Measurements from ENCODE around the gene MCM3AP.

DNA sequence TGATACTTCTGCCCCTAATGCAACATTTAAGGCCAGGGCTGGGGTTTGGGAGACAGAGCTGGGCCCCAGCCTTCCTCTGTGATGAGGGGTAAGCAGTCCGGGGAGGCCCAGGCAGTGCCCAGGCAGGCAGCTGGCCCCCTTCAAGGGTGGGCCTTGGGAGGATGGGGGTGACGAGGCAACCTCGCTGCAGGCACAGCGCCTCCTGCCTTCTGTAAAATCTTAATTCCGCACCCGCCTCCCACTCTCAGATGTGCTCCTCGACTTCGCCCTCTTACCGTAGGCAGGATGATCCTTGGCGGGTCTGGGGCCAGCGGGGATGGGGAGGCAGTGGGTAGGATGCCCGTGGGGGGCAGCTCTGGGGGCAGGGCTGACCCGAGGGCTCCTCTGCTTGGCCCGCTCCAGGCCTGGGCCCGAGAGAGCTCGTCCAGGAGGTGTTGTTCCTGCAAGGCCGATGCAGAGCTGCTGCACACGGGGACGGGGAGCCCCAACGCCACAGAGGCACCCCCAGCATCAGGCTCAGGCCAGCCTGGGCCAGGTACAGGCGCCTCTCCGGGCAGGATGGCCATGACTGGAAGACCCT is 29.1 kb upstream of the MCM3AP start:
- TF ChIP-seq POLR2A (IDR thresholded peaks at IDR 0.05; ENCODE audit: low read depth) = no peak
- TF ChIP-seq, protein P1, sequence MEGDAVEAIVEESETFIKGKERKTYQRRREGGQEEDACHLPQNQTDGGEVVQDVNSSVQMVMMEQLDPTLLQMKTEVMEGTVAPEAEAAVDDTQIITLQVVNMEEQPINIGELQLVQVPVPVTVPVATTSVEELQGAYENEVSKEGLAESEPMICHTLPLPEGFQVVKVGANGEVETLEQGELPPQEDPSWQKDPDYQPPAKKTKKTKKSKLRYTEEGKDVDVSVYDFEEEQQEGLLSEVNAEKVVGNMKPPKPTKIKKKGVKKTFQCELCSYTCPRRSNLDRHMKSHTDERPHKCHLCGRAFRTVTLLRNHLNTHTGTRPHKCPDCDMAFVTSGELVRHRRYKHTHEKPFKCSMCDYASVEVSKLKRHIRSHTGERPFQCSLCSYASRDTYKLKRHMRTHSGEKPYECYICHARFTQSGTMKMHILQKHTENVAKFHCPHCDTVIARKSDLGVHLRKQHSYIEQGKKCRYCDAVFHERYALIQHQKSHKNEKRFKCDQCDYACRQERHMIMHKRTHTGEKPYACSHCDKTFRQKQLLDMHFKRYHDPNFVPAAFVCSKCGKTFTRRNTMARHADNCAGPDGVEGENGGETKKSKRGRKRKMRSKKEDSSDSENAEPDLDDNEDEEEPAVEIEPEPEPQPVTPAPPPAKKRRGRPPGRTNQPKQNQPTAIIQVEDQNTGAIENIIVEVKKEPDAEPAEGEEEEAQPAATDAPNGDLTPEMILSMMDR (IDR thresholded peaks at IDR 0.05) = no peak
- no peak for TF ChIP-seq EP300 (IDR thresholded peaks at IDR 0.05)

All from esophagus muscularis mucosa (tissue), 4 donors.